Right ventricle myocardium superior (tissue), 1 donor: Measurements from ENCODE around the gene CPLANE2. TPM values are rescaled to one million over a fixed set of nuclear protein-coding genes. Genes with fewer than 3 reads are reported as not detected.
A peak's percentile ranks its signal among the peaks of the same experiment; 100 is the strongest.
"Not testable (repeated sequence)": the region's sequence is repeated elsewhere in the genome, so short reads cannot be mapped to it uniquely, and the experiment has no call there.

Source experiments
- ATAC-seq: fragments of 200-7000 bp; cut with Tn5 transposase; one replicate; pipeline ENCODE4 v1.9.1; 2020; ENCODE audit warnings: mild to moderate bottlenecking; ENCODE audit not compliant: poor library complexity
- DNase-seq: peaks from one replicate; pipeline ENCODE4 v3.0.0-alpha.2; 2020
- intact Hi-C: fragments of 100-400 bp; cut with DNase I; formaldehyde crosslinking; loops from one replicate; pipeline ENCODE4 v1.11.2; 2022
- long read RNA-seq: library from polyadenylated mRNA; unstranded; transcript quantifications from one replicate; pipeline ENCODE4 v2.0.0, GENCODE V29; 2021
- total RNA-seq: library from RNA; stranded (reverse); fragmentation: NEBNext Ultra II Directional; extraction: Animal tissue kit (Norgen Biotek cat#: 25700); gene quantifications from one replicate; pipeline ENCODE4 v1.2.1, GENCODE V29; 2021
- donor health status: DM: no; HTN: yes; CAD: no; lungs with severe emphysema.

Gene CPLANE2
- total RNA-seq = 10.1 TPM
- long read RNA-seq, partial matches to known transcripts = 0 of 5 reads
- long read RNA-seq, other reads (novel, unspliced or antisense) = 2 of 5 reads

- peak; percentile 97 for ATAC-seq
- peak; percentile 97 for DNase-seq
- intact Hi-C loops = no loop called here
Measured at GRCh38 chr1:16236511-16237342, at the start of gene CPLANE2. TSS of gene CPLANE2 (minus strand) at chr1:16237183. CDS start at chr1:16236742, 441 bp downstream.

- no peak for DNase-seq
- no peak for ATAC-seq
- intact Hi-C loops = no loop called here
Measured at GRCh38 chr1:16286122-16286521, 49.1 kb upstream of the CPLANE2 start.

GRCh38 chr1:16281765-16282164, 44.8 kb upstream of the CPLANE2 start:
- intact Hi-C loops = no loop called here
- DNase-seq = no peak
- ATAC-seq = no peak

GRCh38 chr1:16279186-16279585, 42.2 kb upstream of the CPLANE2 start:
- ATAC-seq (no peak), DNase-seq (no peak)
- intact Hi-C loops = no loop called here

GRCh38 chr1:16276302-16277030, 39.5 kb upstream of the CPLANE2 start:
- intact Hi-C loops = no loop called here
- peak; percentile 52 for ATAC-seq

GRCh38 chr1:16275591-16275990, 38.6 kb upstream of the CPLANE2 start:
- no peak for ATAC-seq
- intact Hi-C loops = no loop called here

More at GRCh38 chr1:16276302-16277030, 39.5 kb upstream of the CPLANE2 start:
- DNase-seq = no peak

GRCh38 chr1:16267690-16268180, 30.8 kb upstream of the CPLANE2 start:
- ATAC-seq = no peak
- DNase-seq = no peak
- intact Hi-C loops = no loop called here

More at GRCh38 chr1:16275591-16275990, 38.6 kb upstream of the CPLANE2 start:
- no peak for DNase-seq

- DNase-seq (no peak), ATAC-seq (peak; percentile 88)
- intact Hi-C loops = no loop called here
Measured at GRCh38 chr1:16266411-16267118, 29.6 kb upstream of the CPLANE2 start.

GRCh38 chr1:16262067-16262466, 25.1 kb upstream of the CPLANE2 start:
- intact Hi-C loops = no loop called here
- ATAC-seq (no peak), DNase-seq (no peak)

- DNase-seq (no peak), ATAC-seq (no peak)
- intact Hi-C loops = no loop called here
Measured at GRCh38 chr1:16260814-16261213, 23.8 kb upstream of the CPLANE2 start.

- DNase-seq (no peak), ATAC-seq (no peak)
- intact Hi-C loops = no loop called here
Measured at GRCh38 chr1:16258591-16259135, 21.7 kb upstream of the CPLANE2 start.

- DNase-seq (no peak), ATAC-seq (no peak)
- intact Hi-C loops = no loop called here
Measured at GRCh38 chr1:16257968-16258367, 21.0 kb upstream of the CPLANE2 start.

- ATAC-seq, intact Hi-C loops, DNase-seq: not testable (repeated sequence)
Measured at GRCh38 chr1:16257556-16257955, 20.6 kb upstream of the CPLANE2 start.

- DNase-seq (no peak), ATAC-seq (no peak)
- intact Hi-C loops = no loop called here
Measured at GRCh38 chr1:16256478-16256877, 19.5 kb upstream of the CPLANE2 start.

GRCh38 chr1:16254263-16254928, 17.4 kb upstream of the CPLANE2 start:
- intact Hi-C loops = no loop called here
- peak; percentile 38 for ATAC-seq
- no peak for DNase-seq

GRCh38 chr1:16253332-16253922, 16.4 kb upstream of the CPLANE2 start:
- DNase-seq (no peak), ATAC-seq (no peak)
- intact Hi-C loops = no loop called here

GRCh38 chr1:16252912-16253311, 15.9 kb upstream of the CPLANE2 start:
- DNase-seq = no peak
- no peak for ATAC-seq
- intact Hi-C loops = no loop called here

GRCh38 chr1:16251381-16251780, 14.4 kb upstream of the CPLANE2 start:
- ATAC-seq (no peak), DNase-seq (no peak)
- intact Hi-C loops = no loop called here
